ENCODE data around the gene C1QL3. TPM values are rescaled to one million over a fixed set of nuclear protein-coding genes. Genes with fewer than 3 reads are reported as not detected.

C1QL3 gene
- total RNA-seq, 1 experiment from 2014 or later = not detected

- Histone ChIP-seq H3K4me3 (ENCODE audit: low read depth, low read length, poor library complexity, severe bottlenecking) (no peak overlapping the region), H3K27ac (ENCODE audit: low read depth, low read length, poor library complexity, severe bottlenecking) (no peak overlapping the region), H3K4me1 (ENCODE audit: insufficient read depth, low read length, poor library complexity, severe bottlenecking) (no peaks in the 10 kb centered on the region), H3K27me3 (replicated peaks; ENCODE audit: insufficient read depth, low read depth, low read length, poor library complexity) (peaks cover 38% of the 10 kb centered on the region), H3K9me3 (ENCODE audit: low read depth, low read length, poor library complexity, severe bottlenecking) (no peaks in the 10 kb centered on the region), H3K36me3 (ENCODE audit: insufficient read depth, low read length, poor library complexity, severe bottlenecking) (no peaks in the 10 kb centered on the region)
- TF ChIP-seq EZH2 (IDR thresholded peaks at IDR 0.05; ENCODE audit: borderline replicate concordance, low read depth, low read length, poor library complexity, severe bottlenecking) = no peak
- TF ChIP-seq CTCF (conservative IDR thresholded peaks at IDR 0.05; ENCODE audit: low read depth, low read length) = no peak
- no peak for DNase-seq (ENCODE audit: low spot score)
- ChIA-PET POLR2A (ENCODE audit: low non-redundant PET) (no interaction called here), CTCF (no interaction called here)
- no TSS peak for BruUV-seq (replicated peaks)
- intact Hi-C loops (cut with micrococcal nuclease; ENCODE audit: unreplicated experiment) = no loop called here
Observed at GRCh38 chr10:16481052-16481728, 40.5 kb downstream of the C1QL3 start.

- TF ChIP-seq EZH2 (IDR thresholded peaks at IDR 0.05; ENCODE audit: borderline replicate concordance, low read depth, low read length, poor library complexity, severe bottlenecking) = no peak
- TF ChIP-seq CTCF (conservative IDR thresholded peaks at IDR 0.05; ENCODE audit: low read depth, low read length) = no peak
- H3K27me3 ChIP-seq (replicated peaks; ENCODE audit: insufficient read depth, low read depth, low read length, poor library complexity) = peaks cover 28% of the 10 kb centered on the region
- ChIA-PET POLR2A (ENCODE audit: low non-redundant PET) (no interaction called here), CTCF (no interaction called here)
- H3K27ac ChIP-seq (ENCODE audit: low read depth, low read length, poor library complexity, severe bottlenecking) = no peak overlapping the region
- intact Hi-C loops (cut with micrococcal nuclease; ENCODE audit: unreplicated experiment) = no loop called here
- no peaks in the 10 kb centered on the region for H3K36me3 ChIP-seq (ENCODE audit: insufficient read depth, low read length, poor library complexity, severe bottlenecking)
- no peak overlapping the region for H3K4me3 ChIP-seq (ENCODE audit: low read depth, low read length, poor library complexity, severe bottlenecking)
- DNase-seq (ENCODE audit: low spot score) = no peak
- no peaks in the 10 kb centered on the region for H3K4me1 ChIP-seq (ENCODE audit: insufficient read depth, low read length, poor library complexity, severe bottlenecking)
- no peaks in the 10 kb centered on the region for H3K9me3 ChIP-seq (ENCODE audit: low read depth, low read length, poor library complexity, severe bottlenecking)
- BruUV-seq (replicated peaks) = no TSS peak
Observed at GRCh38 chr10:16478801-16479200, 42.9 kb downstream of the C1QL3 start.

GRCh38 chr10:16477757-16478156 lies 43.9 kb downstream of the C1QL3 start:
- Histone ChIP-seq H3K4me1 (ENCODE audit: insufficient read depth, low read length, poor library complexity, severe bottlenecking) (no peaks in the 10 kb centered on the region), H3K27me3 (replicated peaks; ENCODE audit: insufficient read depth, low read depth, low read length, poor library complexity) (peaks cover 28% of the 10 kb centered on the region), H3K4me3 (ENCODE audit: low read depth, low read length, poor library complexity, severe bottlenecking) (no peak overlapping the region), H3K9me3 (ENCODE audit: low read depth, low read length, poor library complexity, severe bottlenecking) (no peaks in the 10 kb centered on the region), H3K27ac (ENCODE audit: low read depth, low read length, poor library complexity, severe bottlenecking) (no peak overlapping the region), H3K36me3 (ENCODE audit: insufficient read depth, low read length, poor library complexity, severe bottlenecking) (no peaks in the 10 kb centered on the region)
- no peak for DNase-seq (ENCODE audit: low spot score)
- ChIA-PET CTCF (no interaction called here), POLR2A (ENCODE audit: low non-redundant PET) (no interaction called here)
- TF ChIP-seq CTCF (conservative IDR thresholded peaks at IDR 0.05; ENCODE audit: low read depth, low read length) = no peak
- intact Hi-C loops (cut with micrococcal nuclease; ENCODE audit: unreplicated experiment) = no loop called here
- BruUV-seq (replicated peaks) = no TSS peak

Data from A673 (cell line).